ENCODE data around the gene TMEM91.

TMEM91 gene

GRCh38 chr19:41409288-41409687, 33.0 kb downstream of the TMEM91 start:
- DNase-seq (ENCODE audit: low read depth in 1 of 2, low spot score in 1 of 2) = no peak

DNA sequence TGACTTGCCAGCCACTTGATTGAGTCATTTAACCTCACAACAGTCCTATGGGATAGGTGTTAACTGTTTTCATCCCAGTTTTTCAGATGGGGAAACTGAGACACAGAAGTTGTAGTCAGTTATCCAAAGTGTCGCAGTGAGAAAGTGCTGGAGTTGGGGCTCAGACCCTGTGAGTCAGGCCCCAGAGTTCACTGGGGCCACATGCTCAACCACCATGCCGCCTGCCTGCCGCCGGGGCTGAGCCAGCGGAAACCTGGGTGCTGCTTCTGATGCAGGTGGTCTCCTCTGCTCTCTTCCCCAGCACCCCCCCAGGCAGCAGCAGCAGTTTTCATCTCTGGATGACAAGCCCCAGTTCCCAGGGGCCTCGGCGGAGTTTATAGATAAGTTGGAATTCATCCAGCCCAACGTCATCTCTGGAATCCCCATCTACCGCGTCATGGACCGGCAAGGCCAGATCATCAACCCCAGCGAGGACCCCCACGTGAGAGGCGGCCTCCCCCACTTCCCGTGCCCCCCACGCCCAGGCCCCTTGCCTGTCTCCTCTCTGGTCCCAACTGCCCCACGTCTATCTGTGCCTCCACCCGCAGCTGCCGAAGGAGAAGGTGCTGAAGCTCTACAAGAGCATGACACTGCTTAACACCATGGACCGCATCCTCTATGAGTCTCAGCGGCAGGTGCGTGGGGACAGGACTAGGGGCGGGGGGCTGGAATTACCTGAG, 34.2 kb downstream of the TMEM91 start:
- no peak for DNase-seq (ENCODE audit: low read depth in 1 of 2, low spot score in 1 of 2)

DNA sequence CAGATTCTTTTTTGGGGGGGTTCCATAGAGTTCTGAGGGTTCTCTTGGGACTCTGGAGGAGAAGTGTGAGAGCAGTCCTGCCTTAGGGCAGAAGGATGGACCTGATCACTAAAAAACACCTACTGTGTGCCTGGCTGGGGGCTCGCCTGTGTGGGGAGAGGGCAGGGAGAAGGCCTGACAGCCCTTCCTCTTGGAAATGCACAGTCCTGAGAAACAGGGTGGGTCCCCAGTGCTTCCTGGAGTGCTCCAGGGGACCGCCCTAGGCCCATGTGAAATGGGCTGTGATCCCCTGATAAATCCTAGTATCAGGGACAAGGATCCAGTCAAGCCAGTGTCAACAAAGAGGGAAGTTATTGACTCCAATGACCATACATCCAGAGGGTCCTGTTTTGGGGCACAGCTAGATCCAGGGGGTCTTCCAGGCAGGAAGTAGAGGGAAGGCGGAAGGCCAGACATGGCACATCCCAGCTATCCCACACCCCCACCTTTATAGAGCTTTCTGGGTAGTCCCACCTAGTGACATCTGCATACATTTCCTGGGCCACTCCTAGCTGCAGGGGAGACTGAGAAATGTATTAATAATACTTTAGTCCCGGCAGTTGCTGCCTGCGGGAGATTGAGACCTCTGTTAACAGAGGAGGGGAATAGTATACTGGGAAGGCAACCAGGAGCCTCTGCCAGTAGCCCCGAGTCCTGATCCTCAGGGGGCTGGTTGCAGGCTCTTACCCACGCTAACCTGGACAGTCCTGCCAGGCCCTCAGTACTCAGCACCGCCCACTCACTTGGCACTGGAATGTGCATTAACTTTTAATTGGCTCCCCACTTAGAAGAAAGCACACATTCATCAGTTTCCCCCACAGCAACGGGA, 35.0 kb downstream of the TMEM91 start:
- DNase-seq (ENCODE audit: low read depth in 1 of 2, low spot score in 1 of 2) = no peak

GRCh38 chr19:41411968-41412265, 35.6 kb downstream of the TMEM91 start:
- no peak for DNase-seq (ENCODE audit: low read depth in 1 of 2, low spot score in 1 of 2)

DNA sequence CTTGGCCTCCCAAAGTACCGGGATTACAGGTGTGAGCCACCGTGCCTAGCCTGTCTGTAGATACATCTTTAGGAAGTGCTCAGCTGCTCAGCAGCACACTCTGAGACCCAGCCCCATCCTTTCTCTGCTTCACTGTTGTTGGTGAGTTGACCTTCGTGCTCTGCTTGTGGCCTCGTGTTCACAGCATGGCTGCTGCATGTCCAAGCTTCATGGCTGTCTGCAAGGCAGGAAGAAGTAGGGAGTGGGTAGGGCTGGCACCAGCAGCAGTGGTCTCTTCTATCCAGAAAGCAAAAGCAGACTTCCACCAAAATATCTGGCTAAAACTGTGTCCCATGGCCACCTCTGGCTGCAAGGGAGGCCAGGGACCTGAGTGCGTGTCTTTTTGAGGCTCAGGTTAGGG, 36.6 kb downstream of the TMEM91 start:
- no peak for DNase-seq (ENCODE audit: low read depth in 1 of 2, low spot score in 1 of 2)

GRCh38 chr19:41413947-41414346, 37.6 kb downstream of the TMEM91 start:
- no peak for DNase-seq (ENCODE audit: low read depth in 1 of 2, low spot score in 1 of 2)

DNA sequence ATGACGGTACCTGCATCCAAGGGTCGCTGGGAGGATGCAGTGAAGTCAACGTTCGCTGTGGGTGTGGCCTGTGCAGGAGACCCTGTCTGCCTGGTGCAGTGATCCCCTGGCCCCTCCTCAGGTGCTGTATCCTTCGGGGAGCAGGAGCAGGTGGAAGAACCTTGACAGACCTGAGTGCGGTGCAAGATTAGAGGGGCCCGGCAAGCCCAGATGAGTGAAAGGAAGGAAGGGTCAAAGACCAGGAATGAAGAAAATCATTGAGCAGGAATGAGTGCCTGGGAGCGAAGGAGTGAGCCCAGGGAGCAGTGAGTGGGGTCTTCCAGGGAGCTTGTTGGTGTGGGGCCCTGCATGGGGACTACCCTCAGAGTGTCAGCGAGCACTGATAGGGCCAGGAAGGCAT, 38.1 kb downstream of the TMEM91 start:
- no peak for DNase-seq (ENCODE audit: low read depth in 1 of 2, low spot score in 1 of 2)

GRCh38 chr19:41415154-41415571, 38.8 kb downstream of the TMEM91 start:
- DNase-seq (ENCODE audit: low read depth in 1 of 2, low spot score in 1 of 2) = no peak

GRCh38 chr19:41416194-41416674, 39.9 kb downstream of the TMEM91 start:
- DNase-seq (ENCODE audit: low read depth in 1 of 2, low spot score in 1 of 2) = no peak

- no peak for DNase-seq (ENCODE audit: low read depth in 1 of 2, low spot score in 1 of 2)
Measured at GRCh38 chr19:41420101-41420880, 44.0 kb downstream of the TMEM91 start.

DNA sequence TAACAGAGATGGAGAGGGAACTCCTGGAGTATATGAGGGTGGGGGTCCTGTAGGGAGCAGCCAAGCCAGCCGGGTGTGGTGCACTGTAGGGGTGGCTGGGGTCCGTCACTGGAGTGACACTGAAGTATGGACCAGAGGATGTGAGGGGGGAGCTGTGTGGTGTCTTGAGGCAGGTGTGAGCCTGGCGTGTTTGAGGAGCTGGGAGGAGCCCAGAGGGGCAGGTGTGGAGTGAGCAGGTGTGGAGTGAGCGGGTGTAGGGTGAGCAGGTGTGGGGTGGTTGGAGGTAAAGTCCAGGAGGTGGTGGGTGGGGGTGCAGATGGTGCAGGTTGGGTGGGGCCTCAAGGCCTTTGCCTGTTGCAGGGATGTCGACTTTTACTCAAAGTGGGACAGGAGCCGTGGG, 45.0 kb downstream of the TMEM91 start:
- no peak for DNase-seq (ENCODE audit: low read depth in 1 of 2, low spot score in 1 of 2)

GRCh38 chr19:41421973-41422372, 45.6 kb downstream of the TMEM91 start:
- DNase-seq (ENCODE audit: low read depth in 1 of 2, low spot score in 1 of 2) = no peak

DNA sequence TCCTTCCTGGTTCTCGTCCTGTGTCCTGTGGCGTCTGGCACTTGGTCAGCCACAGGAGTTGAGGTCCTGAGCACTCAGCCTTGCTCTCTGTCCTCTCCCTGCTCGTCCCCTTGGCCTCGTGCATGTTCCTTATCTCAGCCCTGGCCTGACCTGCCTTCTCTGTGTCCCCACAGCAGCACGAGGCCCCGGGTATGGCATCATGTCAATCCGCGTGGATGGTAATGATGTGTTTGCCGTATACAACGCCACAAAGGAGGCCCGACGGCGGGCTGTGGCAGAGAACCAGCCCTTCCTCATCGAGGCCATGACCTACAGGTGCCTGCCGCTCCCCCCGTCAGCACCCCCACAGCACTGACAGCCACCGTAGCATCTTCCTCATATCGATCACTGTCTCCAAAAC, 46.1 kb downstream of the TMEM91 start:
- no peak for DNase-seq (ENCODE audit: low read depth in 1 of 2, low spot score in 1 of 2)

DNA sequence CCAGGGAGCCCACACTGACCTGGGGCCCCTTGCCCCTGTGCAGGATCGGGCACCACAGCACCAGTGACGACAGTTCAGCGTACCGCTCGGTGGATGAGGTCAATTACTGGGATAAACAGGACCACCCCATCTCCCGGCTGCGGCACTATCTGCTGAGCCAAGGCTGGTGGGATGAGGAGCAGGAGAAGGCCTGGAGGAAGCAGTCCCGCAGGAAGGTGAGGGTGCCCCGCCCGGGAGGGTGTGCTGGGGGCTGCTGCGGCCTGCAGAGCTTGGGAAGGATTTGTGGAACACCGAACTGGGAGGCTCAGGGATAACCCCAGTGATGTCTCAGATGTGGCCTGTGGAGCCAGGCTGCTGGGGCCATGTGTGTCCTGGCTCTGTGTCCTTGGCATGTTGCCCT, 46.6 kb downstream of the TMEM91 start:
- DNase-seq (ENCODE audit: low read depth in 1 of 2, low spot score in 1 of 2) = no peak

DNA sequence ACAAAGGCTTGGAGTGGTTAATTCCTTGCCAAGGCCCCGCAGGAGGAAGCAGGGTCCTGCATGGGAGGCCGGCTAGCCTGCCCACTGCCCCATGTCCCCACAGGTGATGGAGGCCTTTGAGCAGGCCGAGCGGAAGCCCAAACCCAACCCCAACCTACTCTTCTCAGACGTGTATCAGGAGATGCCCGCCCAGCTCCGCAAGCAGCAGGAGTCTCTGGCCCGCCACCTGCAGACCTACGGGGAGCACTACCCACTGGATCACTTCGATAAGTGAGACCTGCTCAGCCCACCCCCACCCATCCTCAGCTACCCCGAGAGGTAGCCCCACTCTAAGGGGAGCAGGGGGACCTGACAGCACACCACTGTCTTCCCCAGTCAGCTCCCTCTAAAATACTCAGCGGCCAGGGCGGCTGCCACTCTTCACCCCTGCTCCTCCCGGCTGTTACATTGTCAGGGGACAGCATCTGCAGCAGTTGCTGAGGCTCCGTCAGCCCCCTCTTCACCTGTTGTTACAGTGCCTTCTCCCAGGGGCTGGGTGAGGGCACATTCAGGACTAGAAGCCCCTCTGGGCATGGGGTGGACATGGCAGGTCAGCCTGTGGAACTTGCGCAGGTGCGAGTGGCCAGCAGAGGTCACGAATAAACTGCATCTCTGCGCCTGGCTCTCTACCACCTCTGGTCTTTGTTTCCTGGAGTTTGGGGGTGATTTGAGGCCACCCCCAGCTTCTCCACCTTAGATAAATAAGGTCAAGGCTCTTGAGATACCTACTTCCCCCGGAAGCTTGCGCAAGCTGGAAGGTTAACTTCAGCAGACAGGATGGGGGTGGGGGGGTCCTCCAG, 48.2 kb downstream of the TMEM91 start:
- DNase-seq (ENCODE audit: low read depth in 1 of 2, low spot score in 1 of 2) = no peak

- DNase-seq (ENCODE audit: low read depth in 1 of 2, low spot score in 1 of 2) = no peak
Measured at GRCh38 chr19:41425174-41426115, 49.1 kb downstream of the TMEM91 start.

DNA sequence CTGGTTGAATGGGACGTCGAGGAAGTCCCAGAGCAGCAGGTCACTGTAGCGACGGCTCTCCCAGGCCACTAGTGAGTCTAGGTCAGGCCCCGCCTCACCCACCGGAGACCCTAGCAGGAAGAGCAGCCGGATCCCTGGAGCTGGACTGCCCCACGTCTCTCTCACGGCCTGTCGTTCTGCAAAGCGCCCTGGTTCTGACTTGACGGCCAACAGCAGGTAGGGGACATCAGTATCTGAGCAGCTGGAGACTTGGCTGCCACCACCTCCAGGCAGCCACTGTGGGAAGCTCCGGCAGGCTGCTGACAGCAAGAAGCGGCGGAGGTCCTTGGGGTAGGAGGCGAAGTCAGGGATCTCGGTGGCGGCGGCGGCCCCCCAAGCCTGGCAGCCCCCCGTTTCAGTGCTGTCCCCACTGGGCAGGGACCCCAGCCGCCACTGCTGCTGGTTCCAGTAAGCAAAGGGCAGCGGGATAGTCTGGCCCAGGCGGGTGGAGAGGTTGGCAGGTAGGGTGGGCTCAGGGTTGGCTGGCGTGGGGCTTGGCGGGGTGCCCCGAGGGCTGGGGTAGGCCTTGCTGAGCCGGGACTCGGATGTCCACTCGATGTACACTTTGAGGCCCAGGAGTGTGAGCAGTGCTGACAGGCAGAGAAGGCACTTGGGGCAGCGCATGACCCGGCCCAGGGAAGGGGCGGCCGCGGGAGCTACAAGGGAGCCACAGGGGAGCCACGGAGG, 49.9 kb downstream of the TMEM91 start:
- no peak for DNase-seq (ENCODE audit: low read depth in 1 of 2, low spot score in 1 of 2)

DNA sequence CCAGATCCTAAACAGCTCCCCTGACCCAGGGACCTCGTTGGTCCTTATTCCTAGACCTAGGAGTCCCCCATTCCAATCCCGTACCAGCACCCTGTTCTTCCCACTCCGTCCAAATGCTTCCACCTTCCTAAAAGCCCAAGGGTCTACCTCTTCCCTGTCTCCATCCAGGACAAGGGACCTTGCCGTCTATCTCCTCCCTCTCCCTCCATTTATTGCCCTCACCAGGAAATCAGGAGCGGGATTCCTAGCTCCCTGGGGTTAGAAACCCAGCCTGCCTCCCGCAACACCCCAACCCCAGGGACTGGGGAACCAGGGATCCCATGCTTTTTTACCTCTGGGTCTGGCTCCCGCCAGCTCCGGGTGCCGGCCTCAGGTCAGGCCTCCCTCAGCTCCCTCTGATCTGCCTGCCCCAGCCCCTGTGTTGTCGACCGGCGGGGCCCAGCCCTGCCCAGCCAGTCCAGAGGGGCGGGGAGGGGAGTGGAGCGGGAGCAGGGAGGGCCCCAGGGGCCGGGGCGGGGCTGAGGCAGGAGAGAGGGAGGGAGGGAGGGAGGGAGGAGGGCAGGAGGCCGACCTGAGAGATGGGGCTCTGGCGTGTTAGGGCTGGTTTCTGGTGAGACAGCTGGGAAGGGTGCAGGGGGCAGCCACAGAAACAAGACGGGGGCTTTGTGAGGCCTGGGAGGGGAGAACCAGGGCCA, 50.8 kb downstream of the TMEM91 start, which contains the start of gene B3GNT8:
TSS of gene B3GNT8 (minus strand) at position 423 of the 695 bp plus-strand sequence. CDS start 596 bp downstream, outside the sequence.
- peak in 1 of 2 donors; percentile 21 for DNase-seq (ENCODE audit: low read depth in 1 of 2, low spot score in 1 of 2)

Data from activated CD4-positive, alpha-beta T cell treated with anti-CD3 and anti-CD28 coated beads, Interleukin-2, amount 50 U/mL, for 24 hours (primary cell).